SK-N-SH treated with all-trans-retinoic acid at 6 μM for 48 hours (cell line): Measurements from ENCODE around the gene ARL13B.

Source experiments
- ESRRG ChIP-seq: fragments of 250-450 bp; sonication (Bioruptor Pico); IDR thresholded peaks from 2 replicates; pipeline ENCODE4 v1.6.1; 2021; ENCODE audit warnings: mild to moderate bottlenecking
- PATZ1 ChIP-seq: fragments of 250-450 bp; sonication (Bioruptor Pico); IDR thresholded peaks from 2 replicates; pipeline ENCODE4 v1.8.0; 2020; ENCODE audit warnings: mild to moderate bottlenecking, moderate library complexity, borderline replicate concordance
- SNAI2 ChIP-seq: fragments of 250-450 bp; sonication (Bioruptor Pico); IDR thresholded peaks from 2 replicates; pipeline ENCODE4 v1.5.0; 2020; ENCODE audit warnings: mild to moderate bottlenecking, moderate library complexity
- TSHZ2 ChIP-seq: fragments of 250-450 bp; sonication (Bioruptor Pico); IDR thresholded peaks from 2 replicates; pipeline ENCODE4 v1.5.0; 2020; ENCODE audit warnings: mild to moderate bottlenecking, moderate library complexity
- ZFP3 ChIP-seq: fragments of 250-450 bp; sonication (Bioruptor Pico); IDR thresholded peaks from 2 replicates; pipeline ENCODE4 v1.5.0; 2020; ENCODE audit warnings: mild to moderate bottlenecking, moderate library complexity
- ZFP30 ChIP-seq: fragments of 450-650 bp; formaldehyde crosslinking; IDR thresholded peaks from 2 replicates; pipeline ENCODE4 v1.5.0; 2022; ENCODE audit warnings: mild to moderate bottlenecking, moderate library complexity
- ZNF565 ChIP-seq: fragments of 450-650 bp; formaldehyde crosslinking; conservative IDR thresholded peaks from 2 replicates; pipeline ENCODE4 v1.5.0; 2020; ENCODE audit warnings: low read depth, mild to moderate bottlenecking, moderate library complexity
- ZNF70 ChIP-seq: fragments of 450-650 bp; formaldehyde crosslinking; IDR thresholded peaks from 2 replicates; pipeline ENCODE4 v1.5.0; 2020; ENCODE audit warnings: mild to moderate bottlenecking, moderate library complexity
- ZNF8 ChIP-seq: fragments of 450-650 bp; formaldehyde crosslinking; IDR thresholded peaks from 2 replicates; pipeline ENCODE4 v1.5.0; 2020; ENCODE audit warnings: mild to moderate bottlenecking, moderate library complexity

- TF ChIP-seq ZFP30 (CRISPR knock-in tag) (no peak), ZNF70 (no peak), ESRRG (no peak), ZNF8 (CRISPR knock-in tag) (no peak), ZNF565 (CRISPR knock-in tag) (no peak), TSHZ2 (no peak), ZFP3 (CRISPR knock-in tag) (no peak), PATZ1 (CRISPR knock-in tag) (no peak), SNAI2 (no peak)
Measured at GRCh38 chr3:93991631-93992030, 11.7 kb downstream of the ARL13B start.
